ENCODE results near the gene MT1M.
"Not testable (repeated sequence)": the region's sequence is repeated elsewhere in the genome, so short reads cannot be mapped to it uniquely, and the experiment has no call there.

The MT1M gene

DNA sequence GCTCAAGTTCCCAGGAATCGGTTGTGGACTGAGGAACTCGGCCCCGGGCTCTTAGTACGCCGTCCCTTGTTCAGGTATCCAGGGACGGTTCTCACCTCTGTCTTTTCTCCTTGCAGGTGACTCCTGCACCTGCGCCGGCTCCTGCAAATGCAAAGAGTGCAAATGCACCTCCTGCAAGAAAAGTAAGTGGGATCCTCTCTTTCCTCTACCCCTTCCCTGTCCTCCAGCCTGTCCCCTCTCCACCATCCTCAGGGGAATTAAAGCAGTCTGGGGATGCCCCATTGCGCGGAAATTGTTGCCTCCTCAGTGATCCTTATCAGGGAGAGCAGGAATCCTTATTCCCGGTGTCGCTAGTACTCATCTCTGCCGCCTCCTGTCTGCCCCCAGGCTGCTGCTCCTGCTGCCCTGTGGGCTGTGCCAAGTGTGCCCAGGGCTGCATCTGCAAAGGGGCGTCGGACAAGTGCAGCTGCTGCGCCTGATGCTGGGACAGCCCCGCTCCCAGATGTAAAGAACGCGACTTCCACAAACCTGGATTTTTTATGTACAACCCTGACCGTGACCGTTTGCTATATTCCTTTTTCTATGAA is 23.5 kb upstream of the MT1M start:
- DNase-seq (ENCODE audit: low read depth), result peak; percentile 18

DNA sequence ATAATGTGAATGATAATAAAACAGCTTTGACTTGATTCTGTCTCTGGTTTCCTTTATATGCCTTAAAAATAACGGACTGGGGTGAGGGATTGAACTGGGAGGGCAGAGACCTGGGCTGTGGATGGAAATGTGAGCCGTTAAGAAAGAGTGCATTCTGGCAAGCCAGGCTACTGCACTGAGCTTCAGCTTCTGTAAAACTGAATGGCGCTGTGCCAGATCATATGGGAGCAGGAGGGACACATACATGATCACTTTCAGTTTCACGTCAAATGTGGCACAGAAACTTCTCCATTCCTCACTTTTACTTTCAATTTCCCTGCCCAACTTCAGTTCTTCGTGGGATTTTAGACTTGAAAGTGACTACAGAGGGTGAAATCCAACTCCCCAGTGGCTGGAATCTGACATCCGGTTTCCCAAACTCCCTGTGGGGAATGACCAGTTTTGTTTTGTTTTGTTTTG is 23.0 kb upstream of the MT1M start:
- DNase-seq (ENCODE audit: low read depth), result peak; percentile 85

DNA sequence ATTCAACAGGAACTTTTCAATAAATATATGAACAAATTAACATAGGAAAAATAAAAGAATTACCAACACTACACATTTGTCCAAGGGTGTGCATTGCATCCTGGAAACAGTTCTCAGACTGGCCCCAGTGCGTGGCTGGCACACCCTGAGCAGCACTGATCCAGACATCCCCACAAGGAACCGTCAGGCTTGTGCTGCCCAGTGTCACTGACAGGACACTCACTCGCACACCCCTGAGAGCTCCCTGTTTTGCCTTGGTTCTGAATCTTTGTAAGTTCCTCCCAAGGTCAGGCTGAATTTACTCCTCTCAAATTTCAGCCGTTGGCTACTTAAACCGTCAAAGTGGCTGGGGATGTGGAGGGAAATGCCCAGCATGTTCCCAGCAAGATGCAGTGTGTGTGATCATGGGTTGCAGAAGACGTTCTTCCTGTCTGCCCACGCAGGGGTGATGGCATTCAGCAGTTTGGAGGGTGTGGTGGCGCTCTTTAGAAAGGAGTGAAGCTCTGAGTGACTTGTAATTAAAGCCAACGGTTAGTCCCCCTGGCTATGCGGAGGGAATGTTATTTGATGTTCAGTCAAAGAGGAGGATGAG is 22.3 kb upstream of the MT1M start:
- peak; percentile 95 for DNase-seq (ENCODE audit: low read depth)

DNA sequence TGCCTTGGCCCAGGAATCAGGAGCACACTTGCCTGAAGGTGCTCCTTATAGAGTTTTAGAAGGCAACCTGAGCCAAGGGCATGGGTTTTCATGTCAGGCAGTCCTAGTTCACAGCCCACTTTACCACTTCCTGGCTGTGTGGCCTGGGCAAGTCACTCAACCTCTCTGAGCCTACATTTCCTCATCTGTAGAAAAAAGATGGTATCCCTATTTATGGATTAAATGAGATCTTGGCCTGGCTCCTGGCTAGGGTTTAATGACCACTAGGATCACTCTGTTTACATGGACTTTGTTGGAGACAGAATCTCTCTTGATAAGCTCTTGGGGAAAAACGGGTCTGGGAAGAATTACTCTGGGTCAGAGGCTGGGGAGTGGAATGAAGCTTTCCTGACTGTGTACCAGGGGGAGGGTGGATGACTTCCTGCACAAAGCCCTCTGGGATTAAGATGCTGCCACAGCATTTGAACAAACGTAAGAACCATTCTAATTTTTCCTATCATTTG is 21.8 kb upstream of the MT1M start:
- peak; percentile 81 for DNase-seq (ENCODE audit: low read depth)

DNA sequence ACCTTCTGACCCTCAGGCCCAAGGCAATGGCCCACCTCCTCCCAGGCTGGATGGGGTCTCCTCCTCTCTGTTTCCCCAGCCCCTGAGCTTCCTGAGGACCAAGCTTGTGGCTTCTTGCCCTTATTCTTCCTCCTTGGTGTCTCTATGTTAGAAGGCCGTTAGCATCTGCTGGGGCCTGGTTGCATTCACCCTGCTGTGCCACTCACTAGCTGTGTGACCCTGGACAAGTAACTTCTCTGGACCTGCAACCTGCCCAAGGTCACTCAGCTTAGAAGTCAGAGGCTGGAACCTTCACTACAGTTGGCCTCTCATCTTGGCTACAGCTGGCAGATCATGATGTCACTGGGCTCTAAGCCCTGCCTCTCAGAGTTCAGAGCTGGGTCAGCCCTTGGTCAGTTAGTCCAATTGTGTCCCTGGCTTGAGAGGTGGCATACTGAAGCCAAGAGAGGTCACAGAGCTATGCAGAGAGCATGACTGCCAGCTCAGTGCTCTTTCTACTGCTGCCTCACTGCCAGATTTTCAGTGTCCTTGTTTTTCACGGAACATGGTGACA is 21.1 kb upstream of the MT1M start:
- peak; percentile 82 for DNase-seq (ENCODE audit: low read depth)

DNA sequence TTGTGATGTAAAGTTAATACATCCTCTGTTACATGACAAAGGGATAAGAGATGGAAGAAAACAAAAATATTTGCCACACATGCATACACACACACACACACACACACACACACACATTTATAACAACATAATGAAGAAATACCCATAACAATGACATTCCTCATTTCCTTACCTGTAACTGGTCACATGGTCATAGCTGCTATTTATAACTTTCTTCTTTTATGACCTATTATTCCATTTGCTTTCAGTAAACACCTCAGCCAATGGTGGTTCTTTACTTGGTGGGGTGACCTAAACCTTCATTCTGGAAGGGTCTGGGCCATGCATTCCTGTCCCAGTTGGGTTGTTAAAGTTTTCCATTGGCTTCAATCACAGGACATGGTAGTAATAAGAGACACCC is 18.8 kb upstream of the MT1M start:
- DNase-seq (ENCODE audit: low read depth), result no peak

DNA sequence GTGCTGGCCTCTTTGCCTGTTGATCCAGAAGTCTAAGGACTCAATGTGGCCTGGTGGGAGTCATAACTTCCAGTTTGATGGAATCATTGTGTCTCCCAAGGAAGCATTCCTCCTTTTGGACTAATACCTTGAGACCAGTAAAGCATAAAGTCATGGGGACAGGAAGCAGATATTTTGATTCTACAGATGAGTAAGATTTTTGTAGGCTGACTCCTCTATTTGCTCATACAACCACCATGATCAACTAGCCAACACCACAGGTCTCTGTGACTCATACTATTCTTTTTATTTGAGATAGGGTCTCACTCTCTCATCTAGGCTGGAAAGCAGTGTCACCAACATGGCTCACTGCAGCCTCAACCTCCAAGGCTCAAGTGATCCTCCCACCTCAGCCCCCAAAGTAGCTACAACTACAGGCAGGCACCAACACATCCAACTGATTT is 17.9 kb upstream of the MT1M start:
- no peak for DNase-seq (ENCODE audit: low read depth)

DNA sequence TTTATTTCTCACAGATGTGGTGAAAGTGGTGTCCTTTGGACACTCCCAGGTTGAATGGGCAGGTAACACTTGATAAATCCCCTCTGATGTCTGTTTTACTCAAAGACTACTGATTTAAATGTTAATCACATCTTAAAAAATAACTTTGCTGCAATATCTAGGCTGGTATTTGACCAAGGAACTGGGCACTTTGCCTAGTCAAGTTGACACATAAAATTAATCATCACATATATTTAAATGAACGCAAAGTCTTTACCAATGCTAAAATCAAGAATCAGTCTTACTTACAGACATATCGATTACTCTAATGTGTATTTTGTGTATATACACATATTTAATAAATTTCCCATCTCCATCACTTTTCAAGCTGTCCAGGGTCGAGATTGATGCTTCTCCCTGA is 17.1 kb upstream of the MT1M start:
- DNase-seq (ENCODE audit: low read depth), result peak; percentile 54

DNA sequence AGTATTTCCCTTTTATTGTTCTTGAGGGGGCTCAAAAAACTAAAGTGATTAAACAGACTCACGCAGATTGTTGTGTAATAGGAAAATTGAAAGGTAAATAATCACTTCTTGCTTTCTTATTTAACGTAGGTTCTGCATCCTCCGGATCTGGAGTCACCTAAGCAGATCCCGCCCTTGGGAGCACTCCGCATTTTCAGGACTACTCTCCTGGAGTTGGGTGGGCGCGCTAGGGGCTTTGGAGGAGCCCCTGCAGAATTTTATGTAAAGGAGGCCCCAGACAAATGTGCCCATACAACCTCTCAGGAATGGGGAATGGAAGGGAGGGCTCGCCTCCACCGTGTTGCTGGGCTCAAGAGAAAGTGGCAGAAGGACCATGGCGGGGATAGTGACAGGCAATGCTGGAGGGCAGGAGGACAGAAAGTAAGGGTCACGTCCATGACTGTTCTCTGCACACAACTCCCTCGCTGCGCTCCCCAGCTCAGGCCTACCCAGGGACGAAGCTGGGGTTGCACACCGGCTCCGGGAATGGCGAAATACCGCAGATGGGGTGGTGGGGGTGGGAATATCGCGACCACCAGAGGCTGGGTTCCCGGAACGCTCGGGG is 15.7 kb upstream of the MT1M start:
- no peak for DNase-seq (ENCODE audit: low read depth)

DNA sequence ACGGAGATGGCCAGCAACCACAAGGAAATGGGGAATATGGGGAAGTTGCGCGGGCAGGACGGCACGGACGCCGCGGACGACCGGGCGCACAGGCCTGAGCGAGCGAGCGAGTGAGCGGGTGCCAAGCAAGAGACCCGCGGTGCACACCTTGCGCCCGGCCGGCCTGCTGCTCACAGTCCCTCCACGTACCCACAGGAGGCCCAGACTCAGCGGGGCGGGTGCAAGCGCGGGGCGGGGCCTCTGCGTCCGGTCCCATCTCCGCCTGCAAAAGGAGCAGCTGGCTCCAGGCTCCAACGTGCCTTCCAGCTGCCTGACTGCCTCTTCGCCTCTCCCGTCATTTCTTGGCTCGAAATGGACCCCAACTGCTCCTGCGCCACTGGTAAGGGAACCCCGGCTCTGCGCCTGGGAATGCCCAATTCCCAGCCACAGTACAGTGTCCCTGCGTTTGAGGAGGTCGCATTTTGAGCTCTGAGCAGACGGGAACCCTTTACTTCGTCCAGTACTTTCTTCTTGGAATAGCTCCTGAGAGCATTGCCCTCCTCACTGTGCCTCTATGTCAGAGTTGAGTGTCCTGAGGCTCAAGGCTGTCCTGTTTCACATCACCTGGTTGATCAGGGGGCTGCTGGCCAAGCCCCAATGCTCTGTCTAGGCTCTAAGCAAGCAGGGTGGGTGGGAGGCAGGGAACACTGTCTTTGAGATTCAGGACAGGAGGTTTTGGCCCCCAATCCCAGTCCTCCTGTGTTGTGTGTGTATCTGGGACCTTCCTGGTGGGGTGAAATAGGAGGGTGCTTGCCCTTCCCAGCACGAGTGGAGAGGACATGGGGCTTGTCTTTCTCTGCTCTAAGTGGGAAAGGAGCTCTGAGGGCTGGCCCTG is 15.0 kb upstream of the MT1M start:
- DNase-seq (ENCODE audit: low read depth), result peak; percentile 82

DNA sequence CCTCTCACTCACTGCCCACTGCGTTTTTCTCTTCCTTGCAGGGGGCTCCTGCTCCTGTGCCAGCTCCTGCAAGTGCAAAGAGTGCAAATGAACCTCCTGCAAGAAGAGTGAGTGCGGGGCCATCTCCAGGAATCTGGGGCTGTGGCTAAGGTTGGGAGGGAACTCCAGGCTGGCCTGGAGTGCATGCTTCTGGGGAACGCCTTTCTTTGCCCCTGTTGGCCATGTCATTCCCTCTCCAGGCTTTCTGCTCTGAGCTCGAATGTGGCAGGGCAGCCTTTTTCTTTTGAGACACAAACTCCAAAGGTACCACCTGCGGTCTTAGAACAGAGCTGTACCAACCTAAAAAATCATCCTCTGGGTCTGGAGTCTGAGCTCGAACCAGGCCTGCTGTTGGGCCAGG is 14.3 kb upstream of the MT1M start:
- DNase-seq (ENCODE audit: low read depth), result no peak

DNA sequence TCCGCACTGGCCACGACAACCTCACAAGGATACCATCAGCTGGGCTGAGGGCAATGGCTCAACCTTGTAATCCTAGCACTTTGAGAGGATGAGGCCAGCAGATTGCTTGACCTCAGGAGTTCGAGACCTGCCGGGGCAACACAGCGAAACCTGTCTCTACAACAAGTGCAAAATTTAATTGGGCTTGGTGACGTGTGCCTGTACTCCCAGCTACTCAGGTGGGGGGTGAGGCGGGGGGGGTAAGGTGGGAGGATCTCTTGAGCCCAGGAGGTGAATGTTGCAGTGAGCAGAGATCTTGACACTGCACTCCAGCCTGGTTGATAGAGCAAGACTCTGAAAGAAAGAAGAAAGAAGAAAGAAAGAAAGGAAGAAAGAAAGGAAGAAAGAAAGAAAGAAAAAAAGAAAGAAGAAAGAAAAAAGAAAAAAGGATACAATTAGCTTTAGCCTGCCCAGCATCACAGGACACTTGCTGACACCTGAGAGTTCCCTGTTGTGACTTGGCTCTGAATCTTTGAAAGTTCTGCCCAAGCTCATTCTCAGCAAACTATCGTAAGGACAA is 12.0 kb upstream of the MT1M start:
- DNase-seq (ENCODE audit: low read depth), result no peak

DNA sequence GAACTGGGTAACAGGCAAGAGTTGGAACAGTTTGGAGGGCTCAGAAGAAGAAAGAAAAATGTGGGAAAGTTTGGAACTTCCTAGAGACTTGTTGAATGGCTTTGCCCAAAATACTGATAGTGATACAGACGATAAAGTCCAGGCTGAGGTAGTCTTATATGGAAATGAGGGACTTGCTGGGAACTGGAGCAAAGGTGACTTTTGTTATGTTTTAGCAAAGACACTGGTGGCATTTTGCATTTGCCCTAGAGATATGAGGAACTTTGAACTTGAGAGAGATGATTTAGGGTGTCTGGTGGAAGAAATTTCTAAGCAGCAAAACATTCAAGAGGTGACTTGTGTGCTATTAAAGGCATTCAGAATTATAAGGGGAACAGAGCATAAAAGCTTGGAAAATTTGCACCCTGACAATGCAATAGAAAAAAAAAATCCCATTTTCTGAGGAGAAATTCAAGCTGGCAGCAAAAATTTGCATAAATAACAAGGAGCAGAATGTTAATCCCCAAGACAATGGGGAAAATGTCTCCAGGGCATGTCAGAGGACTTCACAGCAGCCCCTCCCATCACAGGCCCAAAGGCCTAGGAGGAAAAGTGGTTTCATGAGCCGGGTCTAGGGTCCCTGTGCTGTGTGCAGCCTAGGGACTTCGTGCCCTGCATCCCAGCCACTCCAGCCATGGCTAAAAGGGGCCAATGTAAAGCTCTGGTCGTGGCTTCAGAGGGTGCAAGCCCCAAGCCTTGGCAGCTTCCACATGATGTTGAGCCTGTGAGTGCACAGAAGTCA is 10.6 kb upstream of the MT1M start:
- DNase-seq (ENCODE audit: low read depth), result not testable (repeated sequence)

DNA sequence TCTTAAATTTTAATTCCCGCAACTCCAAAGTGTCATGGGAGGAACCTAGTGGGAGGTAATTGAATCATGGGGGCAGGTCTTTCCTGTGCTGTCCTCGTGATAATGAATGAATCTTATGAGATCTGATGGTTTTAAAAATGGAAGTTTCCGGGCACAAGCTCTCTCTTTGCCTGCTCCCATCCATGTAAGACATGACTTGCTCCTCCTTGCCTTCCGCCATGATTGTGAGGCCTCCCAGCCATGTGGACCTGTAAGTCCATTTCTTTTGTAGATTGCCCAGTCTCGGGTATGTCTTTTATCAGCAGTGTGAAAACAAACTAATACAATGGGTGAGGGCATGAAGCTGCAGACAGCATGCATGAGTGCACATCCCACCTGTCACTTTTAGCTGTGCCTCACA is 9.3 kb upstream of the MT1M start:
- not testable (repeated sequence) for DNase-seq (ENCODE audit: low read depth)

DNA sequence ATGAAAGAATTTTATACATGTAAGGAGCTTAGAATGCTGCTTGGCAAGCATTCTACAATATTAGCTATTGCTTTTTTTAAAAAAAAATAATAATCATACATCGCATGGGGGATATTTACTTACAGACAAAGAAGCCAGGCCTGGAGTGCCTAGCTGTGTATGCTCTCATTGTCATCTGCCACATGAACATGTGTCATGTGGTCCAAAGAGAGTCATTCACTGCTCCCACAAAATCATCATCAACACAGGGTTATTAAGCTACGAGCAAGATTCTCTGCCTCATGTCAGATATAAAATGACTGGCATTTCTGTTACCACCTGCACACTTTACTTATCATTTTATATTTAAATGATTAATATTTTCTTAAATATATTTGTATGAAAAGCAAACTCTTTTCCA is 8.8 kb upstream of the MT1M start:
- no peak for DNase-seq (ENCODE audit: low read depth)

DNA sequence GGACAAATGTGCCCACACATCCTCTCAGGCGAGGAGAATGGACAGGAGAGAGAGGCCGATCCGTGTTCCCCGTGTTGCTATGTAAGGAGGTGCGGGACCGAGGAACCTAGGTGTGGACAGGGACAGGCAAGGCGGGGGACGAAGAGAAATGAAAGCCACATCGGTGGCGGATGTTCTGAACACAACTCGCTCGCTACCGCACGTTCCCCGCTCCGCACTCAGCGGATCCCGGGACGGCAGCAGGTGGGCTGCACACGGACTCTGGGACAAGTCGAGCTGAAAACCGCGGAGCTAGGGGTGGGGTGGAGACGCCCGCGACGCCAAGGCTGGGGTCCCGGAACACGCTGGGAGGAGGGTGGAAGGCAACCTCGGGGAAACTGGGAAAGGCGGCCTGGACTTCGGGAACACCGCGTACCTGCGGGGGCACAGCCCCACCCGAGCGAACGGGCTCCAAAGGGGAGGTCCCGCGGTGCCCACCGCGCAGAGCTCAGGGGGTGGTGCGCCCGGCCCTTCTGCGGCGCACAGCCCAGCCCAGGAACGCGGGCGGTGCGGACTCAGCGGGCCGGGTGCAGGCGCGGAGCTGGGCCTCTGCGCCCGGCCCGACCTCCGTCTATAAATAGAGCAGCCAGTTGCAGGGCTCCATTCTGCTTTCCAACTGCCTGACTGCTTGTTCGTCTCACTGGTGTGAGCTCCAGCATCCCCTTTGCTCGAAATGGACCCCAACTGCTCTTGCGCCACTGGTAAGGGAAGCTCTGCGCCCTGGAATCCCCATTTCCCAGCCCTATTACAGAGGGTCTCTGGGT is 7.1 kb upstream of the MT1M start, which contains the start of gene MT1E:
TSS of gene MT1E (plus strand) at position 642 of the 803 bp plus-strand sequence. CDS start at position 713, 71 bp downstream.
- peak; percentile 87 for DNase-seq (ENCODE audit: low read depth)

DNA sequence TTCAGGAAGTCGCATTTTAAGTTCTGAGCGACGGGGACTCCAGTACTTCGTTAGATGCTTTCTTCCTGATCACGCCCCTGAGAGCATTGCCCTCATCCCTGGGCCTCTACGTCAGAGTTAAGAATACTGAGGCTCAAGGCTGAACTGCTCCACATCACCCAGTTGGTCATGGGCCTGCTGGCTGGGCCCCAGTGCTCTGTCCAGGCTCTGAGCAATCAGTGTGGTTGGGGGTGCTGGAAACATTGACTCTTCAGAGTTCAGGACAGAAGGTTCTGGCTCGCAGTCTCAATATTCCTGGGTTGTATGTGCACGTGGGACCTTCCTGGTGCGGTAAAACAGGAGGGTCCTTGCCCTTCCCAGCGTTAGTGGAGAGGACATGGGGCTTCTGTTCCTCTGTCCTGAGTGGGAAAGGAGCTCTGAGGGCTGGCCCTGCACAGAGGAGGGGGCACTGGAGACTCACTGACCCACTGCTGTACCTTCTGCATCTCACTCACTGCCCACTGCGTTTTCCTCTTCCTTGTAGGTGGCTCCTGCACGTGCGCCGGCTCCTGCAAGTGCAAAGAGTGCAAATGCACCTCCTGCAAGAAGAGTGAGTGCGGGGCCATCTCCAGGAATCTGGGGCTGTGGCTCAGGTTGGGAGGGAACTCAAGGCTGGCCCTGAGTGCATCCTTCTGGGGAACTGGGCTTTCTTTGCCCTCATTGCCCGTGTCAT is 6.4 kb upstream of the MT1M start:
- peak; percentile 90 for DNase-seq (ENCODE audit: low read depth)

DNA sequence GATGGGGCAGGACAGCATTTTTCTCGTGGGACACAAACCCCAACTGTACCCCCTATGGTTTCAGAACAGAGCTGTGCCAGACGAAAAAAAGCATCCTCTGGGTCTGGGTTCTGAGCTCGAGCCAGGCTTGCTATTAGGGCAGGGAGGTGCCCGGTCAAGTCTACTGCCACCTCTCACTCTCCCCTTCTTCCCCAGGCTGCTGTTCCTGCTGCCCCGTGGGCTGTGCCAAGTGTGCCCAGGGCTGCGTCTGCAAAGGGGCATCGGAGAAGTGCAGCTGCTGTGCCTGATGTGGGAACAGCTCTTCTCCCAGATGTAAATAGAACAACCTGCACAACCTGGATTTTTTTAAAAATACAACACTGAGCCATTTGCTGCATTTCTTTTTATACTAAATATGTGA is 5.8 kb upstream of the MT1M start:
- DNase-seq (ENCODE audit: low read depth), result no peak
